CD14-positive monocyte (primary cell): ENCODE results near the gene SIM2. TPM values are rescaled to one million over a fixed set of nuclear protein-coding genes. Genes with fewer than 3 reads are reported as not detected.
A peak's percentile ranks its signal among the peaks of the same experiment; 100 is the strongest.

ENCODE experiments used
- DNase-seq, 3 donors: peaks; one replicate each; pipeline ENCODE4 v3.0.0-alpha.2; 2011 to 2022
- H2AFZ ChIP-seq: 2 replicates; pipeline ENCODE4 v1.6.0; 2012; ENCODE audit warnings: mild to moderate bottlenecking, low read depth, low read length, inconsistent platforms; ENCODE audit not compliant: insufficient read depth, poor library complexity, severe bottlenecking
- H3K27ac ChIP-seq, 2 donors: 1 replicate in 1 of 2; 2 replicates in 1 of 2; pipeline ENCODE4 v1.5.1; 2012 to 2013; ENCODE audit warnings: low read length in 2 of 2, control low read depth in 1 of 2, inconsistent platforms in 1 of 2, low read depth in 1 of 2, mild to moderate bottlenecking in 1 of 2
- H3K27me3 ChIP-seq, 2 donors: one replicate each; pipeline versions ENCODE4 v1.6.0 to v1.6.1; 2011 to 2013; ENCODE audit warnings: low read length in 2 of 2; ENCODE audit not compliant: control insufficient read depth in 2 of 2, insufficient read depth in 2 of 2
- H3K36me3 ChIP-seq, 2 donors: replicated peaks in 1 of 2; 1 replicate in 1 of 2; 2 replicates in 1 of 2; pipeline versions ENCODE4 v1.5.1 to v1.6.1; 2012 to 2013; ENCODE audit warnings: low read length in 2 of 2, control low read depth in 1 of 2, inconsistent platforms in 1 of 2, mild to moderate bottlenecking in 1 of 2; ENCODE audit not compliant: insufficient read depth in 2 of 2, control insufficient read depth in 1 of 2
- H3K4me1 ChIP-seq, 2 donors: 1 replicate in 1 of 2; 2 replicates in 1 of 2; pipeline versions ENCODE4 v1.5.1 to v1.6.1; 2012 to 2013; ENCODE audit warnings: low read length in 2 of 2, control low read depth in 1 of 2, inconsistent platforms in 1 of 2, mild to moderate bottlenecking in 1 of 2, moderate library complexity in 1 of 2; ENCODE audit not compliant: insufficient read depth in 2 of 2, control insufficient read depth in 1 of 2
- H3K4me2 ChIP-seq: replicated peaks from 2 replicates; pipeline ENCODE3; 2012; ENCODE audit warnings: low read length, moderate library complexity, mild to moderate bottlenecking; ENCODE audit not compliant: poor library complexity, severe bottlenecking; ENCODE audit errors: extremely low read depth
- H3K4me3 ChIP-seq, 3 experiments: fragments of 200-600 bp in 1 of 3; sonication (generic) in 1 of 3; replicated peaks in 1 of 3; 1 replicate in 2 of 3; 2 replicates in 1 of 3; pipeline ENCODE4 v1.5.1; 2011 to 2013; ENCODE audit warnings: low read length in 3 of 3, mild to moderate bottlenecking in 3 of 3, control low read depth in 2 of 3, low read depth in 2 of 3, inconsistent platforms in 1 of 3, moderate library complexity in 1 of 3
- H3K79me2 ChIP-seq: 2 replicates; pipeline ENCODE4 v1.6.0; 2012; ENCODE audit warnings: mild to moderate bottlenecking, control low read depth, inconsistent platforms, low read length, moderate library complexity; ENCODE audit not compliant: insufficient read depth
- H3K9ac ChIP-seq: 2 replicates; pipeline ENCODE4 v1.6.0; 2017; ENCODE audit warnings: low read length, mild to moderate bottlenecking; ENCODE audit not compliant: insufficient read depth, poor library complexity, severe bottlenecking
- H3K9me3 ChIP-seq, 2 donors: replicated peaks in 1 of 2; 1 replicate in 1 of 2; 2 replicates in 1 of 2; pipeline versions ENCODE4 v1.5.1 to v1.6.1; 2012 to 2013; ENCODE audit warnings: low read length in 2 of 2, control low read depth in 1 of 2; ENCODE audit not compliant: control insufficient read depth in 1 of 2, insufficient read depth in 1 of 2
- H4K20me1 ChIP-seq: 2 replicates; pipeline ENCODE4 v1.6.0; 2012; ENCODE audit warnings: mild to moderate bottlenecking, low read length, control low read depth, moderate library complexity; ENCODE audit not compliant: insufficient read depth
- H3K27ac Mint-ChIP-seq, 7 donors: one replicate each; pipeline ENCODE4 v1.8.0; 2020; ENCODE audit warnings: mild to moderate bottlenecking in 7 of 7, mixed read lengths in 7 of 7, moderate library complexity in 6 of 7, inconsistent platforms in 2 of 7
- H3K27me3 Mint-ChIP-seq, 3 donors: one replicate each; pipeline ENCODE4 v1.8.0; 2021 to 2022; ENCODE audit warnings: low read depth in 3 of 3, mild to moderate bottlenecking in 3 of 3, mixed read lengths in 3 of 3, moderate library complexity in 3 of 3, inconsistent platforms in 1 of 3
- H3K36me3 Mint-ChIP-seq, 2 donors: one replicate each; pipeline ENCODE4 v1.8.0; 2020; ENCODE audit warnings: mixed read lengths in 2 of 2, inconsistent platforms in 1 of 2, mild to moderate bottlenecking in 1 of 2
- H3K4me1 Mint-ChIP-seq: one replicate; pipeline ENCODE4 v1.8.0; 2020; ENCODE audit warnings: mild to moderate bottlenecking, mixed read lengths
- H3K4me3 Mint-ChIP-seq, 2 donors: one replicate each; pipeline ENCODE4 v1.8.0; 2020; ENCODE audit warnings: mild to moderate bottlenecking in 2 of 2, mixed read lengths in 2 of 2, moderate library complexity in 1 of 2
- H3K9me3 Mint-ChIP-seq, 7 donors: one replicate each; pipeline ENCODE4 v1.8.0; 2020 to 2022; ENCODE audit warnings: mixed read lengths in 7 of 7, mild to moderate bottlenecking in 6 of 7, moderate library complexity in 6 of 7, inconsistent platforms in 2 of 7
- WGBS: methylation state at CpG from one replicate; pipeline ENCODE4 v1.1.5; 2013; ENCODE audit warnings: missing lambda C conversion rate; ENCODE audit not compliant: insufficient coverage; 5-methylcytosine and 5-hydroxymethylcytosine counted together
- intact Hi-C, 2 donors: fragments of 100-400 bp; cut with micrococcal nuclease; formaldehyde crosslinking; loops; one replicate each; pipeline versions ENCODE4 v1.15.0 to v1.15.1; 2023
- polyA plus RNA-seq, 3 donors: library from polyadenylated mRNA; depleted of rRNA in 1 of 3; unstranded in 2 of 3; stranded (reverse) in 1 of 3; fragments of 300-500 nt in 2 of 3; fragments of >200 nt in 1 of 3; fragmentation: Illumina TruSeq in 2 of 3; gene quantifications; 1 replicate in 2 of 3; 2 replicates in 1 of 3; pipeline ENCODE4 v1.2.3, GENCODE V29; 2012 to 2021
- TF ChIP-seq, protein P1 (sequence below): fragments of 200-600 bp; IDR thresholded peaks from one replicate; pipeline ENCODE4 v1.8.0; 2022; ENCODE audit warnings: antibody characterized with exemption, mild to moderate bottlenecking

SIM2 gene
- polyA plus RNA-seq, 3 donors: not detected

DNA sequence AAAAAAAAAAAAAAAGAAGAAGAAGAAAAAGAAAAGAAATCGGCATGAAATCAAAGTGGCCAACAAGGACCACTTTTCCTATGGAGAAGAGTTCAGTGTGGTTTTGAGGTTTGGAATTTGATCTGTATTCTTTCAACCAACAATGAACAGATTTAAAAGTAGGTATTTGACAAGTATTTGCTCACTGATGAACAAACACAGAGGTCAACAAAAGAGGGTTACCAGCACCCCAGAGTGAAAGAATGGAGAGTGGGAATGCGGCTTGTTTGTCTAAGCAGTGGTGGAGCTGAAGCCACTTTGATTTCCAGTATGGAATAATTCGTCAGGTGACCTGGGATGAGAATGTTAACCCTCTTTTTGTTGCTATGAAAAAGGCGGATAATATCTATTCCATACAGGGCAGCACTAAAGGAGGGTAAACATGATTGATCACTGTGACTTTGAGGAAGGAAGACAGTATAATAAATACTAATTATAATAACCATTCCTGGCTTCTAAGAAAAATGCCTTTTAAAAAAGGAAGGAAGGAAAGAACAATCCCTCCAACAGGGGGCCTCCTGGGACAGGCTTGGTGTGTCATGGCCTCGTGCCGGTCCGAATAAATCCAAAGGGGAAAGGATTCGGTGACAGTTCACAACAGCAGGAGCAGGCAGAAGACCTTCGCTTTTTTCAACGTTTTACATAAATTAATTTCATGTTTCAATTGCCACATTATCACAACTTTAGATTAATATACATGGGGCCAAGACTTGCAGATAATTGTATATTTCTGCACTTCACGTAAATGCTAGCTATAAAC lies 37.2 kb upstream of the SIM2 start:
- Mint-ChIP-seq H3K27ac (no peak overlapping the region), H3K36me3 (no peaks in the 10 kb centered on the region), H3K4me3 (peak overlapping the region in 1 of 2 donors; percentile 36), H3K4me1 (no peaks in the 10 kb centered on the region), H3K9me3 (peaks cover 0 to 3% (median 0%) of the 10 kb centered on the region in 7 donors), H3K27me3 (peaks cover 15 to 49% (median 22%) of the 10 kb centered on the region in 3 donors)
- no peak for DNase-seq
- Histone ChIP-seq H3K4me3 (no peak overlapping the region), H3K4me2 (no peak overlapping the region), H3K27me3 (peaks cover 0 to 3% of the 10 kb centered on the region in 2 donors), H4K20me1 (no peaks in the 10 kb centered on the region), H3K27ac (no peak overlapping the region), H3K79me2 (no peaks in the 10 kb centered on the region), H3K9me3 (no peaks in the 10 kb centered on the region), H3K36me3 (no peaks in the 10 kb centered on the region), H3K4me1 (no peaks in the 10 kb centered on the region), H2AFZ (no peak overlapping the region), H3K9ac (no peak overlapping the region)
- TF ChIP-seq, protein P1, sequence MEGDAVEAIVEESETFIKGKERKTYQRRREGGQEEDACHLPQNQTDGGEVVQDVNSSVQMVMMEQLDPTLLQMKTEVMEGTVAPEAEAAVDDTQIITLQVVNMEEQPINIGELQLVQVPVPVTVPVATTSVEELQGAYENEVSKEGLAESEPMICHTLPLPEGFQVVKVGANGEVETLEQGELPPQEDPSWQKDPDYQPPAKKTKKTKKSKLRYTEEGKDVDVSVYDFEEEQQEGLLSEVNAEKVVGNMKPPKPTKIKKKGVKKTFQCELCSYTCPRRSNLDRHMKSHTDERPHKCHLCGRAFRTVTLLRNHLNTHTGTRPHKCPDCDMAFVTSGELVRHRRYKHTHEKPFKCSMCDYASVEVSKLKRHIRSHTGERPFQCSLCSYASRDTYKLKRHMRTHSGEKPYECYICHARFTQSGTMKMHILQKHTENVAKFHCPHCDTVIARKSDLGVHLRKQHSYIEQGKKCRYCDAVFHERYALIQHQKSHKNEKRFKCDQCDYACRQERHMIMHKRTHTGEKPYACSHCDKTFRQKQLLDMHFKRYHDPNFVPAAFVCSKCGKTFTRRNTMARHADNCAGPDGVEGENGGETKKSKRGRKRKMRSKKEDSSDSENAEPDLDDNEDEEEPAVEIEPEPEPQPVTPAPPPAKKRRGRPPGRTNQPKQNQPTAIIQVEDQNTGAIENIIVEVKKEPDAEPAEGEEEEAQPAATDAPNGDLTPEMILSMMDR: no peak
- no CpG with 5 or more reads among the region's 11 CpGs for WGBS
- intact Hi-C loops: no loop called here

DNA sequence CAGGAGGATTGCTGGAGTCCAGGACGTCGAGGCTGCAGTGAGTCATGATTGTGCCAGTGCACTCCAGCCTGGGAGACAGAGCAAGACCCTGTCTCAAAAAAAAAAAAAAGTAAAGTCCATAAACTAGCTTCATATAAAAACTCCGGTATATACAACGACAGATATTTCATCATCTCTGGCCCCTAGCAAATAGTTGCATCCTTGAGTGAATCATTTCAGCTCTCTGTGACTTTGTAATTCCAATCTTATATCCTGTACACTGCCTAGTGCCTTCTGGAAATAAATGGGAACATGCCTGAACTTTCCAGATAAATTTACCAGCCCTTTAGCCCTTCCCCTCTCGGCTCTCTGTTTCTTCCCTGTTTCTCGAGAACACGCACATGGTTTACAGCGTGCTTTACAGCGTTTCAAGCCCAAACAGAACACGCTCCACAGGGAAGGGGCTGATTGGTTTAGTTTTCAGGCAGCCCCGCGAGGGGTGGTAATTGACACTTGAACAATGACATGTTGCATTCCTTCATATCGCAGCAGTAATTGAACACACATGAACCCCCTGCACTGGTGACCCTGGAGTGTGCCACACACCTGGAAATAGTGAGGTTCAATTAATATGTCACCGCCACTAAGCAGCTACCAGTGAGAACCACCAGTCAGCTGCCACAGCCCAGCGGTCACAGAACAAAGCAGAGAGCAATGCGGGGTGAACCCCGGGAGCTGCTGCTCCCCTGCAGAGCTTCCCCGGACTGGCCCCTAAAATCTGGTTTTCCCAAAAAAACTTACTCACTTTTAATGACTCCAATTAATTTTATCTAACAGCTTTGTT lies 35.7 kb upstream of the SIM2 start:
- Mint-ChIP-seq H3K27me3 (peaks cover 14 to 58% (median 28%) of the 10 kb centered on the region in 3 donors), H3K9me3 (peaks cover 0 to 3% (median 0%) of the 10 kb centered on the region in 7 donors), H3K4me3 (peak overlapping the region in 1 of 2 donors; percentile 17), H3K36me3 (no peaks in the 10 kb centered on the region), H3K27ac (no peak overlapping the region), H3K4me1 (no peaks in the 10 kb centered on the region)
- Histone ChIP-seq H3K79me2 (no peaks in the 10 kb centered on the region), H4K20me1 (no peaks in the 10 kb centered on the region), H3K4me3 (no peak overlapping the region), H3K27ac (no peak overlapping the region), H3K9ac (no peak overlapping the region), H2AFZ (no peak overlapping the region), H3K27me3 (peaks cover 0 to 3% of the 10 kb centered on the region in 2 donors), H3K9me3 (no peaks in the 10 kb centered on the region), H3K4me2 (no peak overlapping the region), H3K36me3 (no peaks in the 10 kb centered on the region), H3K4me1 (no peaks in the 10 kb centered on the region)
- 72% methylated on average over 16 of the region's 18 CpGs for WGBS
- no peak for DNase-seq
- TF ChIP-seq, protein P1: no peak
- intact Hi-C loops: no loop called here
